ENCODE measurements around the gene PGM5.
"Not testable (repeated sequence)": the region's sequence is repeated elsewhere in the genome, so short reads cannot be mapped to it uniquely, and the experiment has no call there.

DNA sequence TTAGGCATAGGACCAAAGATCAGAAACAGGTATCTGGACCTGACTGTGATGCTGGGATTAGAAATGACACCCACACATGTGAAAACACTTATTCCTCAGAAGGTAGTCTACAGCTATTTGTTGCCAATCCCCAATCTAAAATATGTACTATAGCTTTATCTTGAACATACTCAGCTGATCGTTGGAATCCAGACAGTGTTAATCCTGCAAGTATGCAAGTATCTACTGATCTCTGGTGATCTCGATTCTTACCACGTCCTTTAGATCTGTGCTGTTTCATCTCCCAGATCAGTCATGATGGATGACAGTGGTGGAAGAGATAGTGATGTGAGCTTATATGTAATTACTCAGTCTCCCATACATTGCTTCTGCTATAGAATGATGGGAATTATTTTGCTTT is 41.4 kb downstream of the PGM5 start:
- TF ChIP-seq, protein P1, sequence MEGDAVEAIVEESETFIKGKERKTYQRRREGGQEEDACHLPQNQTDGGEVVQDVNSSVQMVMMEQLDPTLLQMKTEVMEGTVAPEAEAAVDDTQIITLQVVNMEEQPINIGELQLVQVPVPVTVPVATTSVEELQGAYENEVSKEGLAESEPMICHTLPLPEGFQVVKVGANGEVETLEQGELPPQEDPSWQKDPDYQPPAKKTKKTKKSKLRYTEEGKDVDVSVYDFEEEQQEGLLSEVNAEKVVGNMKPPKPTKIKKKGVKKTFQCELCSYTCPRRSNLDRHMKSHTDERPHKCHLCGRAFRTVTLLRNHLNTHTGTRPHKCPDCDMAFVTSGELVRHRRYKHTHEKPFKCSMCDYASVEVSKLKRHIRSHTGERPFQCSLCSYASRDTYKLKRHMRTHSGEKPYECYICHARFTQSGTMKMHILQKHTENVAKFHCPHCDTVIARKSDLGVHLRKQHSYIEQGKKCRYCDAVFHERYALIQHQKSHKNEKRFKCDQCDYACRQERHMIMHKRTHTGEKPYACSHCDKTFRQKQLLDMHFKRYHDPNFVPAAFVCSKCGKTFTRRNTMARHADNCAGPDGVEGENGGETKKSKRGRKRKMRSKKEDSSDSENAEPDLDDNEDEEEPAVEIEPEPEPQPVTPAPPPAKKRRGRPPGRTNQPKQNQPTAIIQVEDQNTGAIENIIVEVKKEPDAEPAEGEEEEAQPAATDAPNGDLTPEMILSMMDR (IDR thresholded peaks at IDR 0.05; ENCODE audit: poor library complexity) = not testable (repeated sequence)
- TF ChIP-seq EZH2phosphoT487 (IDR thresholded peaks at IDR 0.05; ENCODE audit: low read depth, severe bottlenecking, unreplicated experiment) = not testable (repeated sequence)

All from hepatocyte (in vitro differentiated cells).